CD14-positive monocyte (primary cell): ENCODE measurements around the gene CALY. TPM values are rescaled to one million over a fixed set of nuclear protein-coding genes. Genes with fewer than 3 reads are reported as not detected.
A peak's percentile ranks its signal among the peaks of the same experiment; 100 is the strongest.

Experiments
- DNase-seq, 3 donors: peaks; one replicate each; pipeline ENCODE4 v3.0.0-alpha.2; 2011 to 2022
- H2AFZ ChIP-seq: 2 replicates; pipeline ENCODE4 v1.6.0; 2012; ENCODE audit warnings: mild to moderate bottlenecking, low read depth, low read length, inconsistent platforms; ENCODE audit not compliant: insufficient read depth, poor library complexity, severe bottlenecking
- H3K27ac ChIP-seq, 2 donors: 1 replicate in 1 of 2; 2 replicates in 1 of 2; pipeline ENCODE4 v1.5.1; 2012 to 2013; ENCODE audit warnings: low read length in 2 of 2, control low read depth in 1 of 2, inconsistent platforms in 1 of 2, low read depth in 1 of 2, mild to moderate bottlenecking in 1 of 2
- H3K27me3 ChIP-seq, 2 donors: one replicate each; pipeline versions ENCODE4 v1.6.0 to v1.6.1; 2011 to 2013; ENCODE audit warnings: low read length in 2 of 2; ENCODE audit not compliant: control insufficient read depth in 2 of 2, insufficient read depth in 2 of 2
- H3K36me3 ChIP-seq, 2 donors: replicated peaks in 1 of 2; 1 replicate in 1 of 2; 2 replicates in 1 of 2; pipeline versions ENCODE4 v1.5.1 to v1.6.1; 2012 to 2013; ENCODE audit warnings: low read length in 2 of 2, control low read depth in 1 of 2, inconsistent platforms in 1 of 2, mild to moderate bottlenecking in 1 of 2; ENCODE audit not compliant: insufficient read depth in 2 of 2, control insufficient read depth in 1 of 2
- H3K4me1 ChIP-seq, 2 donors: 1 replicate in 1 of 2; 2 replicates in 1 of 2; pipeline versions ENCODE4 v1.5.1 to v1.6.1; 2012 to 2013; ENCODE audit warnings: low read length in 2 of 2, control low read depth in 1 of 2, inconsistent platforms in 1 of 2, mild to moderate bottlenecking in 1 of 2, moderate library complexity in 1 of 2; ENCODE audit not compliant: insufficient read depth in 2 of 2, control insufficient read depth in 1 of 2
- H3K4me2 ChIP-seq: replicated peaks from 2 replicates; pipeline ENCODE3; 2012; ENCODE audit warnings: low read length, moderate library complexity, mild to moderate bottlenecking; ENCODE audit not compliant: poor library complexity, severe bottlenecking; ENCODE audit errors: extremely low read depth
- H3K4me3 ChIP-seq, 3 experiments: fragments of 200-600 bp in 1 of 3; sonication (generic) in 1 of 3; replicated peaks in 1 of 3; 1 replicate in 2 of 3; 2 replicates in 1 of 3; pipeline ENCODE4 v1.5.1; 2011 to 2013; ENCODE audit warnings: low read length in 3 of 3, mild to moderate bottlenecking in 3 of 3, control low read depth in 2 of 3, low read depth in 2 of 3, inconsistent platforms in 1 of 3, moderate library complexity in 1 of 3
- H3K79me2 ChIP-seq: 2 replicates; pipeline ENCODE4 v1.6.0; 2012; ENCODE audit warnings: mild to moderate bottlenecking, control low read depth, inconsistent platforms, low read length, moderate library complexity; ENCODE audit not compliant: insufficient read depth
- H3K9ac ChIP-seq: 2 replicates; pipeline ENCODE4 v1.6.0; 2017; ENCODE audit warnings: low read length, mild to moderate bottlenecking; ENCODE audit not compliant: insufficient read depth, poor library complexity, severe bottlenecking
- H3K9me3 ChIP-seq, 2 donors: replicated peaks in 1 of 2; 1 replicate in 1 of 2; 2 replicates in 1 of 2; pipeline versions ENCODE4 v1.5.1 to v1.6.1; 2012 to 2013; ENCODE audit warnings: low read length in 2 of 2, control low read depth in 1 of 2; ENCODE audit not compliant: control insufficient read depth in 1 of 2, insufficient read depth in 1 of 2
- H4K20me1 ChIP-seq: 2 replicates; pipeline ENCODE4 v1.6.0; 2012; ENCODE audit warnings: mild to moderate bottlenecking, low read length, control low read depth, moderate library complexity; ENCODE audit not compliant: insufficient read depth
- H3K27ac Mint-ChIP-seq, 7 donors: one replicate each; pipeline ENCODE4 v1.8.0; 2020; ENCODE audit warnings: mild to moderate bottlenecking in 7 of 7, mixed read lengths in 7 of 7, moderate library complexity in 6 of 7, inconsistent platforms in 2 of 7
- H3K27me3 Mint-ChIP-seq, 3 donors: one replicate each; pipeline ENCODE4 v1.8.0; 2021 to 2022; ENCODE audit warnings: low read depth in 3 of 3, mild to moderate bottlenecking in 3 of 3, mixed read lengths in 3 of 3, moderate library complexity in 3 of 3, inconsistent platforms in 1 of 3
- H3K36me3 Mint-ChIP-seq, 2 donors: one replicate each; pipeline ENCODE4 v1.8.0; 2020; ENCODE audit warnings: mixed read lengths in 2 of 2, inconsistent platforms in 1 of 2, mild to moderate bottlenecking in 1 of 2
- H3K4me1 Mint-ChIP-seq: one replicate; pipeline ENCODE4 v1.8.0; 2020; ENCODE audit warnings: mild to moderate bottlenecking, mixed read lengths
- H3K4me3 Mint-ChIP-seq, 2 donors: one replicate each; pipeline ENCODE4 v1.8.0; 2020; ENCODE audit warnings: mild to moderate bottlenecking in 2 of 2, mixed read lengths in 2 of 2, moderate library complexity in 1 of 2
- H3K9me3 Mint-ChIP-seq, 7 donors: one replicate each; pipeline ENCODE4 v1.8.0; 2020 to 2022; ENCODE audit warnings: mixed read lengths in 7 of 7, mild to moderate bottlenecking in 6 of 7, moderate library complexity in 6 of 7, inconsistent platforms in 2 of 7
- CTCF ChIP-seq: fragments of 200-600 bp; IDR thresholded peaks from one replicate; pipeline ENCODE4 v1.8.0; 2022; ENCODE audit warnings: antibody characterized with exemption, mild to moderate bottlenecking
- WGBS: methylation state at CpG from one replicate; pipeline ENCODE4 v1.1.5; 2013; ENCODE audit warnings: missing lambda C conversion rate; ENCODE audit not compliant: insufficient coverage; 5-methylcytosine and 5-hydroxymethylcytosine counted together
- intact Hi-C, 2 donors: fragments of 100-400 bp; cut with micrococcal nuclease; formaldehyde crosslinking; loops; one replicate each; pipeline versions ENCODE4 v1.15.0 to v1.15.1; 2023
- polyA plus RNA-seq, 3 donors: library from polyadenylated mRNA; depleted of rRNA in 1 of 3; unstranded in 2 of 3; stranded (reverse) in 1 of 3; fragments of 300-500 nt in 2 of 3; fragments of >200 nt in 1 of 3; fragmentation: Illumina TruSeq in 2 of 3; gene quantifications; 1 replicate in 2 of 3; 2 replicates in 1 of 3; pipeline ENCODE4 v1.2.3, GENCODE V29; 2012 to 2021

CALY gene
- polyA plus RNA-seq, 3 donors: not detected

- Histone ChIP-seq H3K4me2 (no peak overlapping the region), H2AFZ (no peak overlapping the region), H3K36me3 (peaks cover 74 to 77% of the 10 kb centered on the region in 2 donors), H3K4me3 (no peak overlapping the region), H4K20me1 (no peaks in the 10 kb centered on the region), H3K27me3 (no peaks in the 10 kb centered on the region), H3K27ac (peak overlapping the region; percentile 84 to 95), H3K9ac (peak overlapping the region; percentile 75), H3K9me3 (no peaks in the 10 kb centered on the region), H3K79me2 (no peaks in the 10 kb centered on the region), H3K4me1 (peaks cover 25 to 33% of the 10 kb centered on the region in 2 donors)
- no peak for DNase-seq
- Mint-ChIP-seq H3K27me3 (peaks cover 0 to 4% (median 0%) of the 10 kb centered on the region in 3 donors), H3K36me3 (peaks cover 72 to 81% of the 10 kb centered on the region in 2 donors), H3K9me3 (no peaks in the 10 kb centered on the region), H3K4me1 (peaks cover 25% of the 10 kb centered on the region), H3K27ac (peak overlapping the region; percentile 90 to 96 (median 95)), H3K4me3 (no peak overlapping the region)
- no peak for TF ChIP-seq CTCF
- WGBS: 96% methylated on average over 9 of the region's 10 CpGs
- intact Hi-C loops: loop anchor here (1.0 to 5.0 kb wide), 3 partner anchors 15 to 36 kb away; no protein-coding TSS in a partner anchor
These were observed 42.9 kb downstream of the CALY start for GRCh38 chr10:133293810-133294119.

GRCh38 chr10:133292919-133293809 is 43.5 kb downstream of the CALY start:
- Histone ChIP-seq H3K27ac (peak overlapping the region; percentile 84 to 95), H4K20me1 (no peaks in the 10 kb centered on the region), H3K9ac (peak overlapping the region; percentile 75), H3K79me2 (no peaks in the 10 kb centered on the region), H3K27me3 (no peaks in the 10 kb centered on the region), H2AFZ (no peak overlapping the region), H3K9me3 (no peaks in the 10 kb centered on the region), H3K4me2 (peak overlapping the region; percentile 26), H3K4me3 (peak overlapping the region in 1 of 3 experiments; percentile 30), H3K4me1 (peaks cover 25 to 33% of the 10 kb centered on the region in 2 donors), H3K36me3 (peaks cover 74 to 76% of the 10 kb centered on the region in 2 donors)
- H3K36me3 Mint-ChIP-seq: peaks cover 71 to 80% of the 10 kb centered on the region in 2 donors
- peak; percentile 96 to 99 (median 96) for DNase-seq
- peak overlapping the region; percentile 90 to 96 (median 95) for H3K27ac Mint-ChIP-seq
- no peak for TF ChIP-seq CTCF
- H3K9me3 Mint-ChIP-seq: no peaks in the 10 kb centered on the region
- intact Hi-C loops: loop anchor here (2.0 to 5.0 kb wide), 2 partner anchors 14 to 36 kb away; no protein-coding TSS in a partner anchor
- WGBS: 73% methylated on average over 30 of the region's 38 CpGs
- peaks cover 25% of the 10 kb centered on the region for H3K4me1 Mint-ChIP-seq
- peaks cover 0 to 4% (median 0%) of the 10 kb centered on the region in 3 donors for H3K27me3 Mint-ChIP-seq
- H3K4me3 Mint-ChIP-seq: peak overlapping the region in 1 of 2 donors; percentile 21
